Activated T-helper 1 cell treated with anti-CD3 and anti-CD28 coated beads, Interleukin-12 subunit alpha, Interleukin-12 subunit beta, Interleukin-2, Interleukin-4 antibody, amounts not matched to agents 30 ng/mL and 10 ng/mL and 1 ng/mL, durations not matched to agents 14 hours and 24 hours and 36 hours (primary cell): ENCODE results near the gene THY1. TPM values are rescaled to one million over a fixed set of nuclear protein-coding genes. Genes with fewer than 3 reads are reported as not detected.

ENCODE experiments used
- DNase-seq: peaks from one replicate; pipeline ENCODE4 v3.0.0; 2021; ENCODE audit warnings: low spot score
- H3K27ac Mint-ChIP-seq: one replicate; pipeline ENCODE4 v1.8.0; 2021; ENCODE audit warnings: mild to moderate bottlenecking, mixed read lengths
- H3K27me3 Mint-ChIP-seq: one replicate; pipeline ENCODE4 v1.8.0; 2022; ENCODE audit warnings: mild to moderate bottlenecking, moderate library complexity, mixed read lengths; ENCODE audit not compliant: insufficient read depth
- H3K36me3 Mint-ChIP-seq: one replicate; pipeline ENCODE4 v1.8.0; 2021; ENCODE audit warnings: low read depth, mixed read lengths
- H3K4me1 Mint-ChIP-seq: one replicate; pipeline ENCODE4 v1.8.0; 2021; ENCODE audit warnings: low read depth, mixed read lengths
- H3K4me3 Mint-ChIP-seq: one replicate; pipeline ENCODE4 v1.8.0; 2021; ENCODE audit warnings: mild to moderate bottlenecking, moderate library complexity, mixed read lengths
- H3K9me3 Mint-ChIP-seq: one replicate; pipeline ENCODE4 v1.8.0; 2021; ENCODE audit warnings: mixed read lengths
- intact Hi-C: fragments of 100-400 bp; cut with micrococcal nuclease; formaldehyde crosslinking; loops from one replicate; pipeline ENCODE4 v1.15.1; 2024
- total RNA-seq: library from RNA; stranded (reverse); gene quantifications from 2 replicates; pipeline ENCODE4 v1.2.3, GENCODE V29; 2022

THY1 gene
- total RNA-seq, 1 donor from 2014 or later, result 0.83 TPM

DNA sequence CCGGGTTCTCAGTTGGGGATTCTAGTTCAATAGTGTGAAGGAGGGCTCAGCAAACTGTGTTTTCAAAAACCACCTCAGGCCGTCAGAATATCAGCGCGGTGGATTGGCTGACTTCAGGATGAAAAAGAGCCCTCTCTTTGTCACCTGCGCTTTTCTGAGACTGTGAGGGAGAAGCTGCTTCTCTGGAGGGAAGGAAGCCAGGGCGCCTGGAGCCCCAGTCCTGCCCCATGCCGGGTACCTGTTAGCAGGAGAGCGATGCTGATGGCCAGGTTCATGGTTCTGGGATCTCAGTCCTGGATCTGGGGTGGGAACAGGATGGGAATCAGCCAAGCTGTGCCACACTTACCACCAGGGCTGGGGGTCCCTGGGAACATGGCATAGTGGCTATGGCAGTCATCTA, 2.3 kb downstream of the THY1 start:
- Mint-ChIP-seq H3K36me3 (no peaks in the 10 kb centered on the region), H3K9me3 (no peaks in the 10 kb centered on the region), H3K27me3 (peaks cover 37% of the 10 kb centered on the region), H3K27ac (no peak overlapping the region), H3K4me1 (no peaks in the 10 kb centered on the region), H3K4me3 (no peak overlapping the region)
- intact Hi-C loops, result no loop called here
- DNase-seq, result no peak

DNA sequence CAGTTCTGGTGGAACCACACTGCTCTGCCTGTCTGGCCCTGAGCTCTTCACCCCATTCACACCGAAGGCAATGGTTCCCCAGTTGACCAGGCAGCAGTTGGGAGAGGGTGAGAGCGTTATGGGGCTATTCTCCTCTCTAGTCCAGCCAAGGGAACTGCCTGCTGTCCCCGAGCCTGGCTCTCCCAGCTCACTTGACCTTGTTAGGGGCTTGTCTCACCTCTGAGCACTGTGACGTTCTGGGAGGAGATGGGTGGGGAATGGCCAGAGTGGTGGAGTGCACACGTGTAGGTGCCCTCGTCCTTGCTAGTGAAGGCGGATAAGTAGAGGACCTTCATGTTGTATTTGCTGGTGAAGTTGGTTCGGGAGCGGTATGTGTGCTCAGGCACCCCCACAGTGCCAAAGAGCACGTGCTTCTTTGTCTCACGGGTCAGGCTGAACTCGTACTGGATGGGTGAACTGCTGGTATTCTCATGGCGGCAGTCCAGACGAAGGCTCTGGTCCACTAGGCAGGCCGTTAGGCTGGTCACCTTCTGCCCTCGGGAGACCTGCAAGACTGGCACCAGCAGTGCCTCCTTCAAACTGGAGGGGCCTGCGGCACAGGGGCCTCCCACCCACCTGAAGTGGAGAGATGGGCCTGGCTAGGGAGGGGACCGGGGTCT, 3.0 kb downstream of the THY1 start:
- no peak overlapping the region for H3K4me3 Mint-ChIP-seq
- H3K9me3 Mint-ChIP-seq, result no peaks in the 10 kb centered on the region
- H3K36me3 Mint-ChIP-seq, result no peaks in the 10 kb centered on the region
- no peaks in the 10 kb centered on the region for H3K4me1 Mint-ChIP-seq
- H3K27ac Mint-ChIP-seq, result no peak overlapping the region
- H3K27me3 Mint-ChIP-seq, result peaks cover 35% of the 10 kb centered on the region
- no peak for DNase-seq
- intact Hi-C loops, result no loop called here

DNA sequence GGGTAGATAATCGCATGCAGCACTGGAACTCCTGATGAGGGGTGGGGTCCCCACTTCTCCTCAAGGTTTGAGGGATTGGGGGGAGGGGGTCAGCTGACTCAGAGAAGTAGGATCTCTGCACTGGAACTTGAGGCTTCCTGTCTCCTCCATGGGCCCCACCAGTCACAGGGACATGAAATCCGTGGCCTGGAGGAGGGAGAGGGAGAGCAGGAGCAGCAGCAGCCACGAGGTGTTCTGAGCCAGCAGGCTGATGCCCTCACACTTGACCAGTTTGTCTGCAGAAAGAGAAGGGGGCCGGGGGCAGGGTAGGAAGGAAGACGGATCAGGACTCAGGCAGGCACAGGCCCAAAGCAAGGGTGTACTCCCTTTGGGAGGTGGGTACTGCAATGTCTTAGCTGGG, 3.7 kb downstream of the THY1 start:
- no peaks in the 10 kb centered on the region for H3K36me3 Mint-ChIP-seq
- no peak overlapping the region for H3K4me3 Mint-ChIP-seq
- H3K27me3 Mint-ChIP-seq, result peaks cover 28% of the 10 kb centered on the region
- intact Hi-C loops, result no loop called here
- DNase-seq, result no peak
- H3K4me1 Mint-ChIP-seq, result no peaks in the 10 kb centered on the region
- H3K9me3 Mint-ChIP-seq, result no peaks in the 10 kb centered on the region
- H3K27ac Mint-ChIP-seq, result no peak overlapping the region

DNA sequence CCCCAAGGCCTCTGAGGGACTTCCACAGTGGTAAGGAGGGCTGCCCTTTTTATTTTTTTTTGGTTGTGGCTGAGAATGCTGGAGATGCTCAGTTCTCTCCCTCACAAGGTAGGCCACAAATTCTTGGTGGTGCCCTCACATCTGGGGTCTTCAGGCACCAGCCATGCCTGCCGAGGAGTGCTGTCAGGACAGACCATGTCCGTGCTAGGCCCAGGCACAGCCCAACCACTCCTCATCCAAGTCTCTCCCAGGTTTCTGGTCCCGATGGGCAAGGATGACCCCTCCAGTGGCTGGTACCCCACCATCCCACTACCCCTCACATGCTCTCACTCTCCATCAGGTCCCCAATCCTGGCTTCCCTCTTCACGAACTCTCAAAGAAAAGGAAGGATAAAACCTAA, 4.2 kb downstream of the THY1 start:
- Mint-ChIP-seq H3K27ac (no peak overlapping the region), H3K36me3 (no peaks in the 10 kb centered on the region), H3K4me3 (no peak overlapping the region), H3K4me1 (no peaks in the 10 kb centered on the region), H3K27me3 (peaks cover 25% of the 10 kb centered on the region), H3K9me3 (no peaks in the 10 kb centered on the region)
- DNase-seq, result no peak
- intact Hi-C loops, result no loop called here

DNA sequence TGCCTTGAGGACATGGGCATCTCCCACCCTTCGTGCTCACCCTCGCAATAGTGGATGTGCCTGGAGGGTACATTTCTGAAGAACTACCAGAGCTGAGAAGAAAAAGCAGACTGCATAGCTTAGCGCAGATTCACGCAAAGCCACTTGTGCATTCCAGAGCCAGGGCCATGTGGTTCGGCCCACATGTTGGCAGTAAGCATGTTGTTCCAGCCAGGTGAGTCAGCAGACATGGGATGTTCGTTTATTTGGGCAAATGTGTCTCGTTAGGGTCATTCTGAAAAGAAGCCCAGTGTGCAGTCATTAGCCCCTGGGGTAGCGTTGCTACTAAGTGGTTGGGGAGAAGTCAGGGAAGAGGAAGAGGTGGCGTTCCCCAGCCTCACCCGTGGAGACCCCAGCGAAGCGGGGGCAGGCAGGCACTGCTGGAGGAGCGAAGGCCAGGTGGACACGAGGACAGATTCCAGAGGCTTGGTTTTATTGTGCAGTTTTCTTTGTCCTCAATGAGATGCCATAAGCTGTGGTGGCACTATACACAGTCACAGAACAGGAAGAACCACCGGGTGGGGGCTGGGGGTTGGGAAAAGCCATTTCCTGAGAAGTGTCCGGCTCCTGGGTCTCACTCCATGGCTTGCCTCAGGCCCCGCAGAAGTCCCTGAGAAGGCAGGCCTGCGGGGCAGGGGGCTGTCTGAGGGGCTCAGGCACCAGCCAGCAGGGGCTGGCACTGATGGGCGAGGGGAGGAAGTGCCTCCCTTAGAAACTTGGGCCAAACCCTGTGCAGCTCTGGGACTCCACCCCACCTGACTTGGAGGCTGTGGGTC, 5.0 kb downstream of the THY1 start:
- H3K27me3 Mint-ChIP-seq, result peaks cover 20% of the 10 kb centered on the region
- no peak overlapping the region for H3K27ac Mint-ChIP-seq
- no peaks in the 10 kb centered on the region for H3K36me3 Mint-ChIP-seq
- DNase-seq, result no peak
- no peak overlapping the region for H3K4me3 Mint-ChIP-seq
- intact Hi-C loops, result no loop called here
- H3K4me1 Mint-ChIP-seq, result no peaks in the 10 kb centered on the region
- H3K9me3 Mint-ChIP-seq, result no peaks in the 10 kb centered on the region

DNA sequence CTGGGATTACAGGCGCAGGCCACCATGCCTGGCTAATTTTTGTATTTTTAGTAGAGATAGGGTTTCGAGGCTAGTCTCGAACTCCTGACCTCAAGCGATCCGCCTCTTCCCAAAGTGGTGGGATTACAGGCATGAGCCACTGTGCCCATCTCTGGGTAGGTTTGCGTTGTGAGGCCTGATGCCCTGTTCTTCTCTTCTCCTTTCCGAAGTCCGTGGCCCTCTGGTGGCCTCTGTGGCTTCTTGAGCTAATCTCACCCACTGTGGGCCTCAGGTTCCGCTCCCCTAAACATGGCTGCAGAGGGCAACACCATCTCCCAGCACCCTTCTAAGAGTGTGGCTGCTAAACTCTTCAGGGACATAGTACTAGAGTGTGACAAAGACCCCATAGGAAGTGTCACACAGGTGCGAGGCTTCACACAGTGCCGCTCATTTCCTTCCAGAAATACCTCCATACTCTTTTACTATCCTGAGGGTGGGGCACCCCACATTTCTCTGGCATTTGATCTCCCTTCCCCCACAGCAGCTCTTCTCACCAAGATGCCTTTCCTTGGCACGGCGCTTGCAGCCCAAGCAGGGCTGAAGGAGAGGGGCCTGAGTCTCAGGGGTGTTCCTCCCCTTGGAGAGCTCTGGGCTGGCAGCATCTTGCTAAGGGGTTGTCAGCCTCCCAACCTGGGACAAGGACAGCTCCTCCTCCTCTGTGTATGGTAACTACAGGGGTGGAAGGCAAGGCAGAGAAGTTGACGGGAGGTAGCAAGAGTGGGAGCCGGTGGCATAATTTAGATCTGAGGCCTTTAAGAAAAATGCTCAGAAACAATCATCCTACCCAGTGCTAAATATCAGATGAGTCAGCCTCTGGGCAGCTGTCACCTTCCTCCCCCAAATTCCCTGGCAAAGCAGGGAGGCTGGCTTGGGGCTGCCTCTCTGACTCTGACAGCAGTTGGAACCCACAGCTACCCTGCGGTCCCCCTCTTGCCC, 6.1 kb downstream of the THY1 start:
- Mint-ChIP-seq H3K36me3 (no peaks in the 10 kb centered on the region), H3K4me3 (no peak overlapping the region), H3K27ac (no peak overlapping the region), H3K4me1 (no peaks in the 10 kb centered on the region), H3K27me3 (peaks cover 12% of the 10 kb centered on the region), H3K9me3 (no peaks in the 10 kb centered on the region)
- no peak for DNase-seq
- intact Hi-C loops, result no loop called here

DNA sequence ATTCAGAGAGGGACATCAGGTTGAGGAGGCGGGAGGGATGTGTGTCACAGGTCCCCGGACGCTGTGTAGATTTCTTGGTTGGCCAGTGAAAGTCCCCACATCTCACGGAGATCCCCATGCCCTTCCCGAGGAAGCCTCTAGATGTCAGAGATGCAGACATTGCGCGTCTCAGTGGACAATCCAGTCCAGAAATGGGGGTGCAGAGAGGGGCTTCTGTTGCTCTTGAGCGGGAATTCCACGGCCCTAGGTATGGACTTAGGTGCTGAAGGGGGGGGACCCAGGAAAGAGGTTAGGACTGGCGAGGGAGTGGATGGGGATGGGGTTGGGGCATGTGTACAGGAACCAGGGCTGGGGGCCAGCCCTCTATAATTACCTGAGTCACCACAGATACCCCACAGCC, 7.0 kb downstream of the THY1 start:
- no peak overlapping the region for H3K27ac Mint-ChIP-seq
- H3K36me3 Mint-ChIP-seq, result no peaks in the 10 kb centered on the region
- DNase-seq, result no peak
- H3K27me3 Mint-ChIP-seq, result peaks cover 5% of the 10 kb centered on the region
- H3K4me3 Mint-ChIP-seq, result no peak overlapping the region
- no peaks in the 10 kb centered on the region for H3K4me1 Mint-ChIP-seq
- H3K9me3 Mint-ChIP-seq, result no peaks in the 10 kb centered on the region
- intact Hi-C loops, result no loop called here

DNA sequence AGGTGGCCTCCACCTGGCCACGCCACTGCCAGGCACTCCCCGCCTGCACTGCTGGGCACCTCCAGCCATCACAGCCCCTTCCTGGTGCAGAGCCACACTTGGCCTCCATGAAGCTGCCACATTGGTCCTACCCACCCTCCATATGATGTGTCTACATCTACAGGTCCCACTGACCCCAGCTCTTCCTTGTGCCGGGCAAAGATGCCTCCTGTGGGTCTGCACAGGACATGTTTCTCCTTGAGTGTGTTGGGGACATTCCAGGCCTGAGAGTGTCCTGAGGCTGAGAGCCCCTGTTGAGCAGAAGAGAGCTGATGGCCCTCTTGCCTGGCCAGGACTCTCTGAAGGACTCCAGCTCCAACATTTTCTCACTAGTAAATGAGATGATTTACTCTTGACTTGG, 7.5 kb downstream of the THY1 start:
- intact Hi-C loops, result no loop called here
- Mint-ChIP-seq H3K27me3 (peaks cover 6% of the 10 kb centered on the region), H3K4me3 (no peak overlapping the region), H3K9me3 (no peaks in the 10 kb centered on the region), H3K36me3 (no peaks in the 10 kb centered on the region), H3K4me1 (no peaks in the 10 kb centered on the region), H3K27ac (no peak overlapping the region)
- no peak for DNase-seq

DNA sequence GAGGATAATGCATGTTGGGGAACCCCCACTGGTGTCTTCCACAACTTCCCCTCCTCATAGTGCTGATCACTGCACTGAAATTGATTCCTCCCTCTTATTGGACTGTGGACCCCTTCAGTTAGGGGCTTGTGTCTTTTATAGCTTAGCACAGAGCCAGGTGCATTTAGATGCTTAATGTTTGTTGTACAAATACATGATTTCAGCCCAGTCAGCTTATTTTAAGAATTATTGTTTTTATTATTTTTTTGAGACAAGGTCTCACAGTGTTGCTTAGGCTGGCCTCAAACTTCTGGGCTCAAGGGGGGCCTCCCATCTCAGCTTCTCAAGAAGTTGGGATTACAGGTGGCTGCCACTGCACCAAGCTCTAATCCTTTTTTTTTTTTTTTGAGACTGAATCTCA, 8.2 kb downstream of the THY1 start:
- intact Hi-C loops, result no loop called here
- Mint-ChIP-seq H3K9me3 (no peaks in the 10 kb centered on the region), H3K27me3 (peaks cover 5% of the 10 kb centered on the region), H3K27ac (no peak overlapping the region), H3K4me3 (no peak overlapping the region), H3K36me3 (no peaks in the 10 kb centered on the region), H3K4me1 (no peaks in the 10 kb centered on the region)
- no peak for DNase-seq

DNA sequence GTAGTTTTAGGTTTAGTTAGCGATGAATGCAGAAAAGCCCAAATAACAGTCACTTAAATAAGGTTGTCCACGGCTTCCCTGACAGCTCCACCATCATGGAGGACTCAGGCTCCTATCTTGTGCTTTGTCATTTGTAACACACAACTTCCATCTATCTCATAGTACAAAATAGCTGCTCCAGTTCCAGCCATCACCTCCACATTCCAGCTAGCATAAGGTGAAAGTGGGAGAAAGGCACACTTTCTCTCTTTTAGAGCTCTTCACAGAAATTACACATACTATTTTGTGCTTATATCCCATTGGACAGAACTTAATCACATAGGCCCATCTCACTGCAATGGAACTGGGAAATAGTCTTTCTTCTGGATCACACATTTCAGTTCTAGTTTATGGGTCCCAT, 8.7 kb downstream of the THY1 start:
- intact Hi-C loops, result no loop called here
- Mint-ChIP-seq H3K27ac (no peak overlapping the region), H3K27me3 (peaks cover 5% of the 10 kb centered on the region), H3K4me1 (no peaks in the 10 kb centered on the region), H3K9me3 (no peaks in the 10 kb centered on the region), H3K4me3 (no peak overlapping the region), H3K36me3 (no peaks in the 10 kb centered on the region)
- no peak for DNase-seq

DNA sequence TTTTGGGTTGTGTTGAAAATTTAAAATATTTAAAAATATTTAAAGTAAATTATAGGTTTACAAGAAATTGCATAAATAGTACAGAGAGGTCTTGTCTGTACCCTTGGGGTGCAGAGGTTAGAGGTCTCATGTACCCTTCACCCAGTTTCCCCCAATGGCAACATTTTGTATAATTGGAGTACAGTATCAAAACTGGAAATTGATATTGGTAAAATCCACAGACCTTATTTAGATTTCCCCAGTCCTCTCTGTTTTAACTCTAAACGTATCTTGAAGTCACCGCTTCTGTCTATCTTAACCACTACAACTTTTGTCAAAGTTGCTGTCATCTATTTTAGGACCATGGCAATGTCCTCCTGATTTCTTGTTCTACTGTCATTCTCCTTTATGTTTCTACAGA, 10.9 kb downstream of the THY1 start:
- no peak overlapping the region for H3K4me3 Mint-ChIP-seq
- no peaks in the 10 kb centered on the region for H3K9me3 Mint-ChIP-seq
- H3K36me3 Mint-ChIP-seq, result no peaks in the 10 kb centered on the region
- intact Hi-C loops, result no loop called here
- DNase-seq, result no peak
- H3K4me1 Mint-ChIP-seq, result no peaks in the 10 kb centered on the region
- peaks cover 5% of the 10 kb centered on the region for H3K27me3 Mint-ChIP-seq
- no peak overlapping the region for H3K27ac Mint-ChIP-seq

DNA sequence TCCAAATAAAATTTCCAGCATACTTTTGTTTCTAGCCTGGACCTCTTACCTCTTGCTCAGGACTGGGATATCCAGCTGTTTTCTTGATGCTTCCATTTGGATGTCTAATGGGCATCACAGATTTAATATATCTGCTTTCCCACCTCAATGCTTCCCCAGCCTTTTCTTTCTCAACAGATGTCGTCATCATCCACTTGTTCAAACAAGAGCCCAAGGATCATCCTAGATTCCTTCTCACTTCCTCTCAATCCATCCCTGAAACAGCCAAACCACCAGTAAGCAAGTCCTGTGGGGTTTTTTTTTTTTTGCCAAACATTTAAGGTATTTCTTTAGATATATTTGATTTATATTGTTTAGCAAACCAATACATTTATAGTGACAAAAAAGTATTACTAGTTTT, 12.5 kb downstream of the THY1 start:
- Mint-ChIP-seq H3K36me3 (no peaks in the 10 kb centered on the region), H3K9me3 (no peaks in the 10 kb centered on the region), H3K27ac (no peak overlapping the region), H3K27me3 (peaks cover 5% of the 10 kb centered on the region), H3K4me3 (no peak overlapping the region), H3K4me1 (no peaks in the 10 kb centered on the region)
- intact Hi-C loops, result no loop called here
- DNase-seq, result no peak

DNA sequence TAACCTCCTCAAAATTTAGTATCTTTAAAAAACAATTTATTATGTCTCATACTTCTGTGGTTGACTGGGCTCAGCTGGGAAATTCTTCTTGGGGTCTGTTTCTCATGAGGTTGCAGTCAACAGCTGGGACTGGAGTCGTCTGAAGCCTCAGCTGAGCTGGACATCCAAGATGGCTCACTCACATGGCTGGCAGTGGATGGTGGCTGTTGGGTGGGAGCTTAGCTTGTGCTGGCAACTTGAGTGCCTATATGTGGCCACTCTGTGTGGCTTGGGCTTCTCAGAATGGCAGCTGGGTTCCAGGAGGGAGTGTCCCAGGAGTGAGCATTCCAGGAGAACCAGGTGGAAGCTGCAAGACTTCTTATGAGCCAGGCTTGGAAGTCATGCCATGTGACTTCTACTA, 13.2 kb downstream of the THY1 start:
- Mint-ChIP-seq H3K9me3 (no peaks in the 10 kb centered on the region), H3K27ac (no peak overlapping the region), H3K4me3 (no peak overlapping the region), H3K4me1 (no peaks in the 10 kb centered on the region), H3K36me3 (no peaks in the 10 kb centered on the region), H3K27me3 (peaks cover 5% of the 10 kb centered on the region)
- intact Hi-C loops, result no loop called here
- DNase-seq, result no peak
